NCI-H345 treated with DMSO at 0.1 percent for 48 hours (cell line): ENCODE results near the gene ARSJ.

Experiments
- DNase-seq: peaks from one replicate; lab custom pipeline; 2025; ENCODE audit not compliant: unreplicated experiment; lab: John Stamatoyannopoulos, UW

The ARSJ gene

GRCh38 chr4:113905301-113905700, 74.1 kb downstream of the ARSJ start:
- DNase-seq: no peak

GRCh38 chr4:113904877-113905276, 74.6 kb downstream of the ARSJ start:
- no peak for DNase-seq

- DNase-seq: no peak
These were observed 77.3 kb downstream of the ARSJ start for GRCh38 chr4:113901994-113902787.

- DNase-seq: no peak
These were observed 80.0 kb downstream of the ARSJ start for GRCh38 chr4:113899271-113900070.

- DNase-seq: no peak
These were observed 85.9 kb downstream of the ARSJ start for GRCh38 chr4:113893546-113893945.

GRCh38 chr4:113888006-113888405, 91.4 kb downstream of the ARSJ start:
- DNase-seq: no peak

GRCh38 chr4:113885291-113885690, 94.2 kb downstream of the ARSJ start:
- no peak for DNase-seq

- no peak for DNase-seq
These were observed 94.8 kb downstream of the ARSJ start for GRCh38 chr4:113884655-113885054.

GRCh38 chr4:113882668-113883067, 96.8 kb downstream of the ARSJ start:
- no peak for DNase-seq

- DNase-seq: no peak
These were observed 98.2 kb downstream of the ARSJ start for GRCh38 chr4:113881256-113881655.

GRCh38 chr4:113880240-113881028, 99.0 kb downstream of the ARSJ start:
- no peak for DNase-seq

GRCh38 chr4:113878668-113879067, 100.8 kb downstream of the ARSJ start:
- no peak for DNase-seq

GRCh38 chr4:113874480-113874879, 105.0 kb downstream of the ARSJ start:
- DNase-seq: no peak

GRCh38 chr4:113873508-113873907, 105.9 kb downstream of the ARSJ start:
- DNase-seq: no peak

- DNase-seq: no peak
These were observed 106.8 kb downstream of the ARSJ start for GRCh38 chr4:113872426-113873260.

- DNase-seq: no peak
These were observed 108.4 kb downstream of the ARSJ start for GRCh38 chr4:113871080-113871479.

- no peak for DNase-seq
These were observed 109.6 kb downstream of the ARSJ start for GRCh38 chr4:113869743-113870375.

- no peak for DNase-seq
These were observed 112.8 kb downstream of the ARSJ start for GRCh38 chr4:113866611-113867010.

GRCh38 chr4:113858924-113859323, 120.5 kb downstream of the ARSJ start:
- DNase-seq: no peak

GRCh38 chr4:113851816-113852215, 127.6 kb downstream of the ARSJ start:
- no peak for DNase-seq
